Liver (tissue), 9 donors: ENCODE data around the gene RAPGEF1. TPM values are rescaled to one million over a fixed set of nuclear protein-coding genes. Genes with fewer than 3 reads are reported as not detected.

Experiments used
- DNase-seq: peaks from one replicate; pipeline ENCODE4 v3.0.0-alpha.2; 2017; ENCODE audit warnings: low spot score
- H3K27ac ChIP-seq, 2 donors: one replicate each; pipeline ENCODE4 v1.7.0; 2013; ENCODE audit warnings: inconsistent platforms in 2 of 2, low read length in 2 of 2, control low read depth in 1 of 2, low read depth in 1 of 2, mild to moderate bottlenecking in 1 of 2
- H3K27me3 ChIP-seq, 4 donors: one replicate each; pipeline versions ENCODE4 v1.6.1 to v1.7.0; 2013; ENCODE audit warnings: low read length in 3 of 4, inconsistent platforms in 1 of 4, mild to moderate bottlenecking in 1 of 4, moderate library complexity in 1 of 4; ENCODE audit not compliant: control insufficient read depth in 4 of 4, insufficient read depth in 4 of 4
- H3K36me3 ChIP-seq, 4 donors: one replicate each; pipeline versions ENCODE4 v1.6.1 to v1.7.0; 2013; ENCODE audit warnings: low read length in 3 of 4, mild to moderate bottlenecking in 3 of 4, low read depth in 1 of 4, moderate library complexity in 1 of 4; ENCODE audit not compliant: control insufficient read depth in 4 of 4, insufficient read depth in 3 of 4
- H3K4me1 ChIP-seq, 4 donors: one replicate each; pipeline versions ENCODE4 v1.6.1 to v1.7.0; 2013; ENCODE audit warnings: low read length in 3 of 4, mild to moderate bottlenecking in 3 of 4, moderate library complexity in 1 of 4; ENCODE audit not compliant: control insufficient read depth in 4 of 4, insufficient read depth in 4 of 4
- H3K4me3 ChIP-seq, 3 donors: one replicate each; pipeline versions ENCODE4 v1.6.1 to v1.7.0; 2013; ENCODE audit warnings: low read length in 3 of 3, control low read depth in 1 of 3, low read depth in 1 of 3, mild to moderate bottlenecking in 1 of 3
- H3K9ac ChIP-seq, 2 donors: one replicate each; pipeline ENCODE4 v1.7.0; 2013; ENCODE audit warnings: low read length in 2 of 2, mild to moderate bottlenecking in 2 of 2, moderate library complexity in 2 of 2, control low read depth in 1 of 2, low read depth in 1 of 2
- H3K9me3 ChIP-seq, 4 donors: one replicate each; pipeline versions ENCODE4 v1.6.1 to v1.7.0; 2013; ENCODE audit warnings: low read length in 3 of 4; ENCODE audit not compliant: control insufficient read depth in 4 of 4
- ATF3 ChIP-seq: IDR thresholded peaks from 2 replicates; pipeline ENCODE4 v1.6.1; 2016; ENCODE audit warnings: antibody characterized with exemption
- CTCF ChIP-seq: fragments of 150-350 bp; IDR thresholded peaks from 2 replicates; pipeline ENCODE4 v1.5.1; 2017; ENCODE audit warnings: improper control_type of control experiment, low read depth, low read length; ENCODE audit not compliant: missing input control
- FOXA2 ChIP-seq: IDR thresholded peaks from 2 replicates; pipeline ENCODE4 v1.6.1; 2016; ENCODE audit warnings: antibody characterized with exemption
- GABPA ChIP-seq, 2 donors: IDR thresholded peaks in 1 of 2; conservative IDR thresholded peaks in 1 of 2; 2 replicates each; pipeline ENCODE4 v1.6.1; 2016; ENCODE audit warnings: antibody characterized with exemption in 2 of 2, mild to moderate bottlenecking in 1 of 2, moderate library complexity in 1 of 2
- HNF4A ChIP-seq, 2 donors: conservative IDR thresholded peaks; 2 replicates each; pipeline ENCODE4 v1.6.1; 2016; ENCODE audit warnings: antibody characterized with exemption in 2 of 2, mild to moderate bottlenecking in 2 of 2
- HNF4G ChIP-seq: IDR thresholded peaks from 2 replicates; pipeline ENCODE4 v1.6.1; 2016; ENCODE audit warnings: antibody characterized with exemption
- NR2F2 ChIP-seq: IDR thresholded peaks from 2 replicates; pipeline ENCODE4 v1.6.1; 2016; ENCODE audit warnings: antibody characterized with exemption
- RAD21 ChIP-seq, 2 donors: IDR thresholded peaks; 2 replicates each; pipeline ENCODE4 v1.6.1; 2016; ENCODE audit warnings: antibody characterized with exemption in 2 of 2, mild to moderate bottlenecking in 2 of 2
- REST ChIP-seq: IDR thresholded peaks from 2 replicates; pipeline ENCODE4 v1.6.1; 2016; ENCODE audit warnings: antibody characterized with exemption, mild to moderate bottlenecking
- RXRA ChIP-seq, 2 donors: IDR thresholded peaks; 2 replicates each; pipeline ENCODE4 v1.6.1; 2017 to 2018; ENCODE audit warnings: antibody characterized with exemption in 2 of 2, mild to moderate bottlenecking in 1 of 2
- SP1 ChIP-seq: IDR thresholded peaks from 2 replicates; pipeline ENCODE4 v1.6.1; 2018; ENCODE audit warnings: antibody characterized with exemption, mild to moderate bottlenecking
- YY1 ChIP-seq: IDR thresholded peaks from 2 replicates; pipeline ENCODE4 v1.6.1; 2016; ENCODE audit warnings: antibody characterized with exemption, mild to moderate bottlenecking
- WGBS: extraction: QIAGEN DNeasy Blood & Tissue Kit; methylation state at CpG from one replicate; pipeline ENCODE4 v1.1.7; 2013; 5-methylcytosine and 5-hydroxymethylcytosine counted together
- polyA plus RNA-seq, 2 donors: library from polyadenylated mRNA; stranded (reverse) in 1 of 2; unstranded in 1 of 2; fragments of 200-250 nt in 1 of 2; fragments of >200 nt in 1 of 2; fragmentation: Nextera tagmentation in 1 of 2; extraction: Ambion mirVana in 1 of 2; gene quantifications; one replicate each; pipeline versions ENCODE4 v1.2.1 to v1.2.3, GENCODE V29; 2013 to 2015
- total RNA-seq, 2 donors: library from RNA; depleted of rRNA; stranded (reverse); fragments of >200 nt; gene quantifications; one replicate each; pipeline ENCODE4 v1.2.3, GENCODE V29; 2014
- TF ChIP-seq, protein P1 (sequence below): IDR thresholded peaks from 2 replicates; pipeline ENCODE4 v1.6.1; 2016; ENCODE audit warnings: antibody characterized with exemption
- donor health status: healthy.
- donor health status: healthy.
- donor health status: healthy.
- donor health status: healthy.
- donor health status: healthy.

The RAPGEF1 gene
- total and polyA plus RNA-seq, 4 donors: 5.6 to 19.7 (median 16.8) TPM

- Histone ChIP-seq H3K9ac (no peak overlapping the region), H3K4me3 (no peak overlapping the region), H3K9me3 (no peaks in the 10 kb centered on the region), H3K27ac (no peak overlapping the region), H3K4me1 (no peaks in the 10 kb centered on the region), H3K27me3 (no peaks in the 10 kb centered on the region), H3K36me3 (peaks cover 3 to 33% (median 13%) of the 10 kb centered on the region in 4 donors)
- WGBS: 69% methylated on average over 21 of the region's 21 CpGs
- TF ChIP-seq HNF4A (conservative IDR thresholded peaks at IDR 0.05): peak in 1 of 2 donors; percentile 29
- TF ChIP-seq HNF4G: no peak
- TF ChIP-seq, protein P1, sequence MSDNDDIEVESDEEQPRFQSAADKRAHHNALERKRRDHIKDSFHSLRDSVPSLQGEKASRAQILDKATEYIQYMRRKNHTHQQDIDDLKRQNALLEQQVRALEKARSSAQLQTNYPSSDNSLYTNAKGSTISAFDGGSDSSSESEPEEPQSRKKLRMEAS: no peak
- peak; percentile 88 for TF ChIP-seq CTCF
- TF ChIP-seq YY1: no peak
- peak; percentile 97 to 99 for TF ChIP-seq RAD21 (IDR thresholded peaks at IDR 0.05)
- peak; percentile 75 for DNase-seq
Measured at GRCh38 chr9:131590907-131591844, 148.7 kb downstream of the RAPGEF1 start.

- peaks cover 0 to 25% (median 8%) of the 10 kb centered on the region in 4 donors for H3K36me3 ChIP-seq
- TF ChIP-seq REST (no peak), GABPA (IDR thresholded peaks at IDR 0.05 in 1 of 2, conservative IDR thresholded peaks at IDR 0.05 in 1 of 2) (no peak), SP1 (no peak), FOXA2 (no peak), RXRA (IDR thresholded peaks at IDR 0.05) (no peak), HNF4G (no peak), ATF3 (no peak), NR2F2 (no peak), YY1 (no peak)
- TF ChIP-seq, protein P1: no peak
- H3K27me3 ChIP-seq: no peaks in the 10 kb centered on the region
- H3K4me3 ChIP-seq: no peak overlapping the region
- DNase-seq: no peak
- H3K4me1 ChIP-seq: no peaks in the 10 kb centered on the region
- H3K27ac ChIP-seq: no peak overlapping the region
- H3K9me3 ChIP-seq: no peaks in the 10 kb centered on the region
- H3K9ac ChIP-seq: no peak overlapping the region
- WGBS: 84% methylated on average over 13 of the region's 13 CpGs
Measured at GRCh38 chr9:131590449-131590848, 149.4 kb downstream of the RAPGEF1 start.
